ENCODE results near the gene NIPSNAP2.
"Not testable (repeated sequence)": the region's sequence is repeated elsewhere in the genome, so short reads cannot be mapped to it uniquely, and the experiment has no call there.

Gene NIPSNAP2

DNA sequence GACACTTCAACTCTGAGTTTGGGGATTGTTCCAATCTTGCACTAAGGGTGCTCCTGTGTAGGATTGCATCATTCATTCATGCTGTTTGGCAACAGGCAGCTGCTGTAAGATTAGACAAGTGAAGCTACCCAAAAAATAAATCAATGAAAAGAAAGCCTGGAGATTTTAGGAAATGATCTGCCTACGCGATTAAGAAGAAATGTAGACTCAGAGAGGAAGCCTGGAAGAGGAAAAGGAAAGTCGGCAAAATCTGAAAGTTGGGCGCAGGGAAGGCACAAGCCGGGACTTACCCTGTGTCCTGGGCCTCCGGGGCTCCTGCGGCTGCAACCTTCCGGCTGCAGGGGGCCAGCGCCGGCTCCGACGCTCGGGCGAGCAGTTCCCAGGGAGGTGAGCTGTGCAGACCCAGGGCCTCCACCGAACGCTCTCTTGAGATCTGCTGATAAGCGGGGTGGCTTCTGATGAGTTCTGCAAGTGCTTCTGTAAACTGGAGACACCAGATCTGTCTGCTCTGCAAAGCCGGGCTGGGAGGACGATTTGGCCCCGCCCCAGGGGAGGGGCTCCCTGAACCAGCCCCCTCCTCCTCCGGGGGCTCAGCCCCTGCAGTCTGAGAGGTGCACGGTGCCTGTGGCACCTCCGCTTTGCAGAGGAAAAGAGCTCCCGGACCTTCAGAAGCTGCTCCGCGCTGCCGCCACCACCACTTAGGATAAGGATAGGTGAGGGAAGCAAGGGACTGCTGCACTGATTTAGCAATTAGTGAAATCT, 69.5 kb downstream of the NIPSNAP2 start:
- ChIA-PET POLR2A (interaction anchor here (0.6 to 1.5 kb wide), 8 partner anchors 12 to 72 kb away, joined by 3 to 37 read pairs (median 4); partner anchors contain the start of genes CCT6A, CHCHD2, PSPH and SUMF2), CTCF (interaction anchor here (1.1 kb wide), 1 partner anchor 17 kb away, joined by 4 read pairs; the partner anchor contains the start of genes CCT6A and PSPH)
- DNase-seq (ENCODE audit: extremely low spot score), result peak; percentile 79
- peak; percentile 52; the same call in 1 of the 2 replicates for TF ChIP-seq FOXM1 (IDR thresholded peaks at IDR 0.05; ENCODE audit: borderline replicate concordance)
- no peak for TF ChIP-seq SUZ12 (IDR thresholded peaks at IDR 0.05)

DNA sequence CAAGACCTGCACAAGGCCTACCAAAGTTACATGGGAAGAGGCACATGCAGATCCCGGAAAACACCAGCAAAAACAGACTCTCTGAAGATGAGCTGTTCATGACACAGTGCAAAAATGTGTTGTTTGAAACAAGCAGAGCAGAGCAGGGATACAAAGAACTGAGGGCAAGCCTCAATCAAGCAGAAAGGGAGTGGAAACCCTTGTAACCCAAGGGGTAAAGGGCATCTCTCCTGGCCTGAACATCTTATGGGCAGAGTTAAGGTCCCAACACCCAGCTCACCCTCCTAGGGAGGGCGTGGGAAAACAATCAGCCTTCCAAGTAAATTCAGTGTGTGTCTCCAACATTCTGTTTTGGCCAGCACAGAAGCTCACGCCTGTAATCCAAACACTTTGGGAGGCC, 76.3 kb downstream of the NIPSNAP2 start:
- POLR2A ChIA-PET, result interaction anchor here (1.7 kb wide), 1 partner anchor 10 kb away, joined by 11 read pairs; the partner anchor contains the start of genes CCT6A and PSPH
- no peak for DNase-seq (ENCODE audit: extremely low spot score)
- TF ChIP-seq LEF1 (IDR thresholded peaks at IDR 0.05; ENCODE audit: borderline replicate concordance) (no peak), SUZ12 (IDR thresholded peaks at IDR 0.05) (no peak), FOXM1 (IDR thresholded peaks at IDR 0.05; ENCODE audit: borderline replicate concordance) (no peak), HDGF (IDR thresholded peaks at IDR 0.05; ENCODE audit: borderline replicate concordance) (no peak)
- CTCF ChIA-PET, result interaction anchor here (0.5 kb wide), 1 partner anchor 31 kb away, joined by 6 read pairs; no protein-coding TSS in a partner anchor

DNA sequence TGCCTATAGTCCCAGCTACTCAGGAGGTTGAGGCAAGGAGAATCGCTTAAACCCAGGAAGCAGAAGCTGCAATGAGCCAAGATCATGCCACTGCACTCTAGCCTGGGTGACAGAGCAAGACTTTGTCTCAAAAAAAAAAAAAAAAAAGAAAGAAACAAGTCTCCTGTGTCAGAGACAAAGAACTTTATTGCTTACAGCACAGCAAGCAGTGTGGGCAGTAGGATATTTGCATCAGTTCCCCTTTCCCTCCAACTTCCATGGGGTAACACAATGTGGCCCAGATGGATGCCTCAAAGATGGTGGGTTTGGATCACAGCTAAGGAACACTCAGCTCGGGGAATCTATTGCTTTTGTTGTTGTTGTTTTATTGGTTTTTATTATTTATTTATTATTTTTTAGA, 81.4 kb downstream of the NIPSNAP2 start:
- CTCF ChIA-PET; DNase-seq (ENCODE audit: extremely low spot score): not testable (repeated sequence)
- POLR2A ChIA-PET, result interaction anchor here (0.8 kb wide), 1 partner anchor 12 kb away, joined by 3 read pairs; no protein-coding TSS in a partner anchor

GRCh38 chr7:56046721-56047445, 82.5 kb downstream of the NIPSNAP2 start:
- DNase-seq (ENCODE audit: extremely low spot score), result no peak
- ChIA-PET POLR2A (interaction anchor here (0.8 kb wide), 1 partner anchor 13 kb away, joined by 3 read pairs; no protein-coding TSS in a partner anchor), CTCF (no interaction called here)
- TF ChIP-seq ARNT (IDR thresholded peaks at IDR 0.05) (no peak), NFRKB (IDR thresholded peaks at IDR 0.05) (no peak), FOXK2 (IDR thresholded peaks at IDR 0.05) (no peak), TARDBP (IDR thresholded peaks at IDR 0.05) (no peak), SUZ12 (IDR thresholded peaks at IDR 0.05) (no peak), CTBP1 (IDR thresholded peaks at IDR 0.05; ENCODE audit: borderline replicate concordance) (no peak), LEF1 (IDR thresholded peaks at IDR 0.05; ENCODE audit: borderline replicate concordance) (no peak)

DNA sequence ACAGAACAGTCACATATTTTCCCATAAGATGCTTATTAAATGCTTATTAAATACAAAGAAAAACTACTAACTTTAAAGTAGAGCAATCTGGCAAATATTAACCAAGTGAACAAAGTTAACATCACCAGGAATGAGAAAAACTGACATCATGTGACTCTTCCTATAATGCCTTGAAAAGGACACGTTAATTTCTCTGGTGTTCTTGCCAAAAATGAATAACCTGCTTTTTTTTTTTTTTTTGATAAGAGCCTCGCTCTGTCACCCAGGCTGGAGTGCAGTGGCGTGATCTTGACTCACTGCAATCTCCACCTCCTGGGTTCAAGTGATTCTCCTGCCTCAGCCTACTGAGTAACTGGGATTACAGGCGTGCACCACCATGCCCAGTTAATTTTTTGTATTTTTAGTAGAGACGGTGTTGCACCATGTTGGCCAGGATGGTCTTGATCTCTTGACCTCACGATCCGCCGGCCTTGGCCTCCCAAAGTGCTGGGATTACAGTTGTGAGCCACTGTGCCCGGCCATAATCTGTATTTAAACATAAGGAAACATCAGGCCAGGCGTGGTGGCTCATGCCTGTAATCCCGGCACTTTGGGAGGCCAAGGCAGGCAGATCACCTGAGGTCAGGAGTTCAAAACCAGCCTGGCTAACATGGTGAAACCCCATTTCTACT, 83.2 kb downstream of the NIPSNAP2 start:
- POLR2A ChIA-PET; DNase-seq (ENCODE audit: extremely low spot score); CTCF ChIA-PET: not testable (repeated sequence)

- TF ChIP-seq LEF1 (IDR thresholded peaks at IDR 0.05; ENCODE audit: borderline replicate concordance) (no peak), CTBP1 (IDR thresholded peaks at IDR 0.05; ENCODE audit: borderline replicate concordance) (no peak), ZNF384 (IDR thresholded peaks at IDR 0.05) (no peak), FOXM1 (IDR thresholded peaks at IDR 0.05; ENCODE audit: borderline replicate concordance) (no peak), TARDBP (IDR thresholded peaks at IDR 0.05) (no peak), PKNOX1 (IDR thresholded peaks at IDR 0.05) (no peak), BHLHE40 (IDR thresholded peaks at IDR 0.05; ENCODE audit: borderline replicate concordance) (no peak), HDGF (IDR thresholded peaks at IDR 0.05; ENCODE audit: borderline replicate concordance) (no peak), ELF4 (IDR thresholded peaks at IDR 0.05) (no peak), SUZ12 (IDR thresholded peaks at IDR 0.05) (no peak), L3MBTL2 (conservative IDR thresholded peaks at IDR 0.05) (no peak), ARNT (IDR thresholded peaks at IDR 0.05) (no peak), FOXA1 (IDR thresholded peaks at IDR 0.05) (no peak), FOXK2 (IDR thresholded peaks at IDR 0.05) (no peak), NFRKB (IDR thresholded peaks at IDR 0.05) (no peak), SP1 (IDR thresholded peaks at IDR 0.05) (no peak)
- no peak for DNase-seq (ENCODE audit: extremely low spot score)
- CTCF ChIA-PET, result interaction anchor here (0.6 kb wide), 1 partner anchor 33 kb away, joined by 4 read pairs; no protein-coding TSS in a partner anchor
- POLR2A ChIA-PET, result interaction anchor here (0.7 kb wide), 1 partner anchor 14 kb away, joined by 4 read pairs; no protein-coding TSS in a partner anchor
These were observed 83.9 kb downstream of the NIPSNAP2 start for GRCh38 chr7:56048245-56048644.

- ChIA-PET POLR2A (interaction anchor here (0.7 kb wide), 1 partner anchor 15 kb away, joined by 4 read pairs; no protein-coding TSS in a partner anchor), CTCF (interaction anchor here (0.6 kb wide), 1 partner anchor 34 kb away, joined by 4 read pairs; no protein-coding TSS in a partner anchor)
- not testable (repeated sequence) for DNase-seq (ENCODE audit: extremely low spot score)
These were observed 84.4 kb downstream of the NIPSNAP2 start for GRCh38 chr7:56048763-56049162.
